ENCODE data around the gene RNF213. TPM values are rescaled to one million over a fixed set of nuclear protein-coding genes. Genes with fewer than 3 reads are reported as not detected.

Gene RNF213
- total RNA-seq, 2 donors from 2014 or later, result 150 to 174 TPM

GRCh38 chr17:80263253-80264204 lies 2.9 kb downstream of the RNF213 start:
- DNase-seq (ENCODE audit: low spot score), result peak; percentile 65

GRCh38 chr17:80264205-80265075 lies 3.8 kb downstream of the RNF213 start:
- no peak for DNase-seq (ENCODE audit: low spot score)
- Histone ChIP-seq H3K27me3 (replicated peaks; ENCODE audit: insufficient read depth) (no peaks in the 10 kb centered on the region), H3K9me3 (no peaks in the 10 kb centered on the region), H3K4me3 (peak overlapping the region; percentile 65), H3K36me3 (peaks cover 15% of the 10 kb centered on the region), H3K27ac (no peak overlapping the region), H3K4me1 (ENCODE audit: control insufficient read depth in 1 of 2, low read depth in 2 of 2) (peaks cover 15 to 36% of the 10 kb centered on the region in 2 donors)
- TF ChIP-seq CTCF (IDR thresholded peaks at IDR 0.05), result no peak
- ATAC-seq (ENCODE audit: insufficient number of reproducible peaks, low FRiP score, low read depth), result no peak

More at GRCh38 chr17:80263253-80264204, 2.9 kb downstream of the RNF213 start:
- TF ChIP-seq CTCF (IDR thresholded peaks at IDR 0.05), result no peak
- Histone ChIP-seq H3K36me3 (peaks cover 12% of the 10 kb centered on the region), H3K9me3 (no peaks in the 10 kb centered on the region), H3K4me1 (ENCODE audit: control insufficient read depth in 1 of 2, low read depth in 2 of 2) (peaks cover 15 to 45% of the 10 kb centered on the region in 2 donors), H3K27ac (peak overlapping the region in 1 of 2 donors; percentile 95), H3K27me3 (replicated peaks; ENCODE audit: insufficient read depth) (no peaks in the 10 kb centered on the region), H3K4me3 (peak overlapping the region; percentile 65)
- ATAC-seq (ENCODE audit: insufficient number of reproducible peaks, low FRiP score, low read depth), result no peak

GRCh38 chr17:80265205-80266068 lies 4.8 kb downstream of the RNF213 start:
- DNase-seq (ENCODE audit: low spot score), result no peak
- ATAC-seq (ENCODE audit: insufficient number of reproducible peaks, low FRiP score, low read depth), result no peak

GRCh38 chr17:80267391-80267790 lies 6.7 kb downstream of the RNF213 start:
- H3K36me3 ChIP-seq, result peaks cover 15% of the 10 kb centered on the region
- ATAC-seq (ENCODE audit: insufficient number of reproducible peaks, low FRiP score, low read depth), result no peak

More at GRCh38 chr17:80265205-80266068, 4.8 kb downstream of the RNF213 start:
- H3K4me3 ChIP-seq, result no peak overlapping the region
- H3K36me3 ChIP-seq, result peaks cover 15% of the 10 kb centered on the region
- H3K9me3 ChIP-seq, result no peaks in the 10 kb centered on the region
- no peak overlapping the region for H3K27ac ChIP-seq
- no peaks in the 10 kb centered on the region for H3K27me3 ChIP-seq (replicated peaks; ENCODE audit: insufficient read depth)
- no peak for TF ChIP-seq CTCF (IDR thresholded peaks at IDR 0.05)
- H3K4me1 ChIP-seq (ENCODE audit: control insufficient read depth in 1 of 2, low read depth in 2 of 2), result peaks cover 15 to 32% of the 10 kb centered on the region in 2 donors

More at GRCh38 chr17:80267391-80267790, 6.7 kb downstream of the RNF213 start:
- no peak for TF ChIP-seq CTCF (IDR thresholded peaks at IDR 0.05)
- no peaks in the 10 kb centered on the region for H3K27me3 ChIP-seq (replicated peaks; ENCODE audit: insufficient read depth)
- H3K27ac ChIP-seq, result no peak overlapping the region
- DNase-seq (ENCODE audit: low spot score), result no peak
- H3K4me3 ChIP-seq, result no peak overlapping the region
- H3K9me3 ChIP-seq, result no peaks in the 10 kb centered on the region
- peaks cover 8 to 24% of the 10 kb centered on the region in 2 donors for H3K4me1 ChIP-seq (ENCODE audit: control insufficient read depth in 1 of 2, low read depth in 2 of 2)
